Stimulated activated CD4-positive, alpha-beta T cell treated with anti-CD3 and anti-CD28 coated beads, Interleukin-15, amount 100 ng/mL, for 48 hours (primary cell): ENCODE results near the gene LIN7B.
"Not testable (repeated sequence)": the region's sequence is repeated elsewhere in the genome, so short reads cannot be mapped to it uniquely, and the experiment has no call there.

Source experiments
- DNase-seq, 2 donors: peaks; one replicate each; pipeline ENCODE4 v3.0.0-alpha.2; 2020; ENCODE audit warnings: low read depth in 2 of 2

LIN7B gene

DNA sequence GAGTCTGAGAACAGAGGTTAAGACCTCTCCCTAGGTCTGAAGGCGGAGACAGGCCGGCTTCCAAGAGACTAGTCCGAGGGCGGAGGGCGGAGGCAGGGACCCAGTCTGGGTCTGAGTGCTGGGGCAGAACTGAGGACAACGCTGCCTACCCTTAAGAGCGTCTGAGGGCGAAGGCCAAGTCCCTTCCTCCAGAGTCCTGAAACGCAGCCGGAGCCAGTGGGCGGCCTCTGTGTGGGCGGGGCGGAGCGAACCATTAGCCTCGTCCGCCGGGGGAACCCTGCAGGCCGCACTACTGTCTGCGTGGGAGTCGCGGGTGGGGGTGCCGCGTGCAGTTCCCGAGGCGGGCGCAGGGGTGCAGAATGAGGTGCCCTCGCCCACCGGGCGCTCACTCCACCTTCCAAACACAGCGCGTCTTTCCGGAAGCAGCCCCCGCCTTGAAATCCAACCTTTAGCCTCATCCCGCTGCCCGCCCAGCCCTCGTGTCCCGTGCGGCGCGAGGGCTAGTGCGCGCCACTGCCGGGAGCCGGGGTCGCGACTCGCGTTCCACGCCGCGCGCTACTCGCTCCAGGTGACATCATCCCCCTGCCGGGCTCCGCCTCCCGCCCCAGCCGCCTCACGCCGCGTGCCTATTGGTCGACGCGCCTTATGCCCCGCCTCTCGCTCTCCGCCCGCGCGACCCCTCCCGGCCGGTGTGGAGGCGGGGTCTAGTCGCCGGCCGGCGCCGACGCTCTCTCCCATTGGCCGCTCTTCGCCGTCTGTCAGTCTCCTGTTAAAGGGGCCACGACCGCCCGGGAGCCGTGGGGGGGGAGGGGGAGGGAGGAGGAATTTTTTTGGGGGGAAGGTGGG lies 4.6 kb downstream of the LIN7B start, which contains the start of gene C19orf73:
TSS of gene C19orf73 (minus strand) at position 579 of the 846 bp plus-strand sequence. CDS start at position 458, 121 bp downstream.
- DNase-seq, result peak; percentile 92

DNA sequence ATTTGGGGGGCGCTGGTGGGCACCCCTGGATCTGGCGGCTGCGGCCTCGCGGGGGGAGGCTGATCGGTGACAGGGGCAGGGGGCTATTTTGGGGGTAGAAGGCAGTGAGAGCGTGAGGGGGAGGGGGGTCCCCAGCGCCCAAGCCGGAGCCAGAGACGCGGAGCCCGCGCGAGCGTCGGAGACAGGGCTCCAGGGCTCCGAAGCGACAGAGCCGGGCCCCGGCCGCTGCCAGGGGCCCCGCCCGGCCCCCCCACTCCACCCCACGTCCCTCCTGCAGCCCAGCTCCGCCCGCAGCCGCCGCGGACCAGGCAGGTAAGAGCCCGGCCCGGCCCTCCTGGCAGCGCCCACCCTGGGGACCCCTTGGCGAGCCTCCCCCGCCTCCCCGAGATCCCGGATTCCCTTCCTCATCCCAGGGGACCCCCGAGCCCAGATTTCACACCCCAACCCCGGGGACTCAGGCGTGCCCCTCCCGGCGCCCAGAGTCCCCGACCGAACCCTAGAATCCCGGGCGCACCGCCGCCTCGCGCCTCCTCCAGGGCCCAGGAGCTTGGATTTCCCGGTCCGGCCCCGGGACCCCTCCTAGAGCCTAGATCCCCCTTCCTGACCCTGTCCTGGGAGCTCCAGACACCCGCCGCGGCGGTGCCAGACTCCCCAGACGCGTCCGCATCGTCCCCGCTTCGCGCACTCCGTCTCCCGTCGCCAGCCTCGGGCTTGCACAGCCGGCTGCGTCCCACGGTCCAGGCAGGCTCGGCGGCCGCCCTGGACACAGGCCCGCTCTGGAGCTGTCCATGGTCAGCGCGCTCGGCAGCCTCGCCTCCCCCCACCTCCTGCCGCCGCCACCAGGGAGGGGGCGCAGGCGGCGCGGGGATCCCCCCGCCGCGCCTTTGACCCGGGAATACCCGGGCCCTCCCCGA lies 5.5 kb downstream of the LIN7B start, which contains the start of gene PPFIA3:
TSS of gene PPFIA3 (plus strand) at position 134 of the 914 bp plus-strand sequence. CDS start 8,330 bp downstream, outside the sequence.
- no peak for DNase-seq

DNA sequence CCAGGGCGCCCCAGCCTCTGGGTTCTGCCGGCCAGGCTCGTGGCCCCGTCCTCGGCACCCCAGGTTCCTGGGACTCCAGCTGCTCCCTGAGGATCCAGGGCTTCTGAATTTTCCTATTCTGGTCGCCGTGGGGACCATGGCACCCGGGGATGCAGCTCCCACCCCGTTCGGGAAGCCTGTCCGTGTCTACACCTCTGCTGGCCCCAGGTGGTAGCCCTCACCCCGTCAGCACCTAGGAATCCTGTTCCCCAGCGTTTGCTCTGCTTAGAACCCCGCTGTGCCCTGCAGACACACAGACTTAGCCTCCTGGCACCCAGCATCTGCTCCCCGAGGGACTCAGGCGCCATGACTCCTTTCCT lies 6.1 kb downstream of the LIN7B start:
- DNase-seq, result no peak

DNA sequence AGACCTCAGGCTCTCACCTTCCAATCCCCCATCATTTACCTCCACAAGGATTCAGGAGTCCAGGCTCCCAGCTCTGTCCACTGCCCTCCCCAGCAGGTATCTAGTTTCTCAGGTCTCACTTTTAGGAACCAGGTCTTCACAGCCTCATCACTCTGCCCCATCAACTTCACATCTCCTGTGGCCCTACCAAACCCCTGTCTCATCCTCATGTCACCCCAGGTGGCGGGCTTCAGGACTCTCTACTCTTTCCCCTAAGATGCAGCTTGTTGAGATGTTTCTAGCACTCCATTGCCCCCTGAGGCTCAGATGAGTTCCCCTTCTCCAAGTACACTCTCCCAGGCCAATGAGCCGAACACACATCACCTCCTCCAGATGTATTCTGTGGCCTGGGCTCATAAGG lies 6.7 kb downstream of the LIN7B start:
- no peak for DNase-seq

DNA sequence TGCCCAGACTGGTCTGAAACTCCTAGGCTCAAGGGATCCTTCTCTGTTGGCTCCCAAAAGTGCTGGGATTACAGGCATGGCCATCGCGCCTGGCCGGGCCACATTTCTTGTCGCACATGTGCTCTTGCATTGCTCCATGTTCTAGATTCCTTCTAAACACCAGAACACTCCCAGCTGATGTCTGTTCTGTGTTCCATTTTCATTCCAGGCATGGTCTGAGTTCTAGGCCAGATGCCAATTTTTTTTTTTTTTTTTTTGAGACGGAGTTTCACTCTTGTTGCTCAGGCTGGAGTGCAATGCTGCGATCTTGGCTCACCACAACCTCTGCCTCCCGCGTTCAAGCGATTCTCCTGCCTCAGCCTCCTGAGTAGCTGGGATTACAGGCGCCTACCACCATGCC lies 7.7 kb downstream of the LIN7B start:
- DNase-seq, result not testable (repeated sequence)

DNA sequence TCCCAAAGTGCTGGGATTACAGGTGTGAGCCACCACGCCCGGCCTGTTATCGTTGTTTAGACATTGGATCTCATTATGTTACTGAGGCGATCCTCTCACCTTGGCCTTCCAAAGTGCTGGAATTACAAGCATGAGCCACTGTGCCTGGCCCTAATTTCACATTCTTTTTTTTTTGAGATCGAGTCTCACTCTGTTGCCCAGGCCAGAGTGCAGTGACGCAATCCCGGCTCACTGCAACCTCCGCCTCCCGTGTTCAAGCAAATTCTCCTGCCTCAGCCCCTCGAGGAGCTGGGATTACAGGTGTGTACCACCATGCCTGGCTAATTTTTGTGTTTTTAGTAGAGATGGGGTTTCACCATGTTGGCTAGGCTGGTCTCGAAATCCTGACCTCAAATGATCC lies 9.1 kb downstream of the LIN7B start:
- not testable (repeated sequence) for DNase-seq

DNA sequence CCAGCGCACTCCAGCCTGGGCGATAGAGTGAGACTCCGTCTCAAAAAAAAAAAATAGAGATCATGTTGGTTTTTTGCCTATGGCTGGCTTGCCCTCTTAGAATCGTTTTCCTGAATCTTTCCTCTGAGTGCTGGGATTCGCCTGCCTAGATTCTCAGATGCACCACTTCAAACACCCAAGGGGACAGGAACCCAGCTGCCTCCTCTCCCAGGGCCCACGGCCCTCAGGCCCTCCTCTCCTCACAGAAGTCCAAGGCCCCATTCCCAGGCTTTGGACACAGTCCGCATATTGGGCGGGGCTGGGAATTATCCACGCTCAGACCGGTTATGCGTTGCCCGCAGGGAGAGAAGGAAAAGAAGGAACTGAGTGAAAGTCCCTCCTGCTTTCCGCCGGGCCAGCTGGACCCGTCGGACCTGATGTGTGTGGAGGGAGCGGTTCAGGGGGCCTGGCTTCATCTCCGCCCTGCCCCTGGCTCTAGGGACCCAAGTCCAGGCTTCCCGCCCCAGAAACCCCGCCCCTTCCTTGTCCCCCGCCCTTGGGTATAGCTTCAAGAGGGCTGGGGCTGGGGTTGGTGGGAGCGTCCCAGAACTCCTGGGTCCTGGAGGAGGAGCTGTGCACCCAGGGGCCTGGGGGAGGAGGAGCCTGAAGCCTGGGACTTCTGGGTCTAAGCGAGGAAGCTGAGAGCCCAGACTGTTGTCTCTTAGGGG lies 11.0 kb downstream of the LIN7B start:
- no peak for DNase-seq

DNA sequence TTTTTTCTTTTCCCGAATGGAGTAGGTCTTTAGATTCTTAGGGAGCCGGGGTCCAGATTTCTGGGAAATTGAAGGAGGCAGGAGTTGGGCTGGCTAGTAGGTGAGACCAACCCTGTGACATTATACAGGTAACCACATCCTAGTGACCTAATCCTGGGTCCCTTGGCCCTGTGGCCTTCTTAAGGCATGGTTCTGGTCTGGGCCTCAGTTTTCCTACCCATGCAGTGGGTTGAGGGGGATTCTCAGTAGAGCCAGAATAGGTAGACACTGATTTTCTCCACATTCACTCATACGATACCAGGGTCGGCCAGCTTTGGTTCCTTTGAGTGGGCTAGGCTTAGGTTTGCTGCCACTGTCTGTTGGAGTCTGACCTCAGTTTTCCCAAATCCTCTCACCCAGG lies 12.4 kb downstream of the LIN7B start:
- no peak for DNase-seq

DNA sequence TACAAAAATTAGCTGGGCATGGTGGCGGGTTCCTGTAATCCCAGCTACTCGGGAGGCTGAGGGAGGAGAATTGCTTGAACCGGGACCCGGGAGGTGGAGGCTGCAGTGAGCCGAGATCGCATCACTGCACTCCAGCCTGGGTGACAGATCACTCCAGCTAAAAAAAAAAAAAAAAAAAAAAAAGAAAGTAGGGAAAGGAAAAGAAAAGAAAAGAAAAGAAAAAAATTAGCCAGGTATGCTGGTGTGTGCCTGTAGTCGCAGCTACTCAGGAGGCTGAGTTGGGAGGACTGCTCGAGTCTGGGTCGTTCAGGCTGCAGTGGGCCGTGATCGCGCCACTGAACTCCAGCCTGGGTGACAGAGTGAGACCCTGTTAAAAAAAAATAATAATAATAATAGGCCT lies 13.1 kb downstream of the LIN7B start:
- not testable (repeated sequence) for DNase-seq

DNA sequence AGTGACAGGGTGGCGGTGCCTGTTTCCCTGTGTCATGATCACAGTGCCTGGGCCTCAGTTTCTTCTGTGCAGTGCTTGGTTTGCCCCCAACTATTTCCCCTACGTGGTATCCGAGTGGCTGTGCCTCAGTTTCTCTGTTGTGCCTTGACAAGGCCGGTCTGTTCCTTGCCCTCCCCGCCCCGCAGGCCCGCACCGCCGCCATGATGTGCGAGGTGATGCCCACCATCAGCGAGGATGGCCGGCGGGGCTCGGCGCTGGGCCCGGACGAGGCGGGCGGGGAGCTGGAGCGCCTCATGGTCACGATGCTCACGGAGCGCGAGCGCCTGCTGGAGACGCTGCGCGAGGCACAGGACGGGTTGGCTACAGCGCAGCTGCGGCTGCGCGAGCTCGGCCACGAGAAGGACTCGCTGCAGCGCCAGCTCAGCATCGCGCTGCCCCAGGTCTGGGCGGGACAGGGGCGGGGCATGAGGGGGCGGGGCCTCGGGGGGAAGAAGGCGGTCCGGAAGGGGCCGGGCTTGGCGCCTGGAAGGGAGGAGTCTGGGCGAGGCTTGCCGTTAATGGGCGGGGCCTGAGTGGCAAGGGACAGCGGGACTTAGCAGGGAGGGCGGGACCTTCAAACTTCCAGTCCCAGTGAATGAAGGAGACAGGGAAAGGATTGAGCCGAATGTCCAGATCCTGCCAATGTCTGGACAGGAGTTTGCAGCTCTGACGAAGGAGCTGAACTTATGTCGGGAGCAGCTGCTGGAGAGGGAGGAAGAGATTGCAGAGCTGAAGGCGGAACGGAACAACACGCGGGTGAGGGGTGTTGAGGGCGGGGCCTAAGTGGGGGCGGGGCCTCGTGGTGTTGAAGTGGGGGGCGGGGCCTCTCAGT lies 13.7 kb downstream of the LIN7B start:
- DNase-seq, result peak; percentile 93 to 94

DNA sequence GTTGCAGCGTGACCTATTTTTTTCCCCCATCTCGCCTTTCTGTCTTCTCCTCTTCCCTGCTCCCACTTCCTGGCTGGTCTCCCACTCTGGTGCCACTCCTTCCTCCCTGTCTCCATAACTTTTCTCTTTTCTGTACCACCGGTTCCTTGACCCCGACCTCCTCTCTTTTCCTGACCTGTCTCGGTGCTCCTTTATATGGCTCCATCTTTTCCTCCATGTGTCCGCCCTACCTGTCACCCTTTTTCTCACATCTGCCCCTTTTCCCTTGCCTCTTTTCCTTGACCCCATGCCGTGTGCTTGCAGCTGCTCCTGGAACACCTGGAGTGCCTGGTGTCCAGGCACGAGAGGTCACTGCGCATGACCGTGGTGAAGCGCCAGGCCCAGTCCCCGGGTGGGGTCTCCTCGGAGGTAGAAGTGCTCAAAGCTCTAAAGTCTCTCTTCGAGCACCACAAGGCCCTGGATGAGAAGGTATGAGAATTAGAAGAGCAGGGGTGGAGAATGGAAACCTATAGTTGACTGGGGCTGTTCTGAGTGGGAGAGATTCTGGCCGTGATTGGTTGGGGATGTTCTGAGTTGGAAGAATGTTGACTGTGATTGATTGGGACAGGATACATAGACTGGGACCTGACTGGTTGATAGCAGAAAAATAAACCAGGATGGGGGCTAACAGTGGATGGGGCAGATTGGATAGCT lies 14.5 kb downstream of the LIN7B start:
- no peak for DNase-seq

DNA sequence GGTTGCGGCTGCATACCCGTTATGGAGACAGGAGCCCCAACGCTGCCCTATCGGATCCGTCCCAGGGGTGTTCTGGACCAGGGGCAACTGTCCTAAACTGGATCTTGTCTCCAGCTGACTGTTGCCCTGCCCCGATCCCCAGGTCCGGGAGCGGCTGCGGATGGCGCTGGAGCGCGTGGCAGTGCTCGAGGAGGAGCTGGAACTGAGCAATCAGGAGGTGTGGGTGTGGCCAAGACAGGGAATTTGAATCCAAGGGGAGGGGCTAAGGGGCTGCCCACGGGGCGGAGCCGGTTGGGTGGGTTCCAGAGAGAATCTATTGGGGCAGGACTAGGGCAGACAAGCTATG lies 15.0 kb downstream of the LIN7B start:
- DNase-seq, result no peak

DNA sequence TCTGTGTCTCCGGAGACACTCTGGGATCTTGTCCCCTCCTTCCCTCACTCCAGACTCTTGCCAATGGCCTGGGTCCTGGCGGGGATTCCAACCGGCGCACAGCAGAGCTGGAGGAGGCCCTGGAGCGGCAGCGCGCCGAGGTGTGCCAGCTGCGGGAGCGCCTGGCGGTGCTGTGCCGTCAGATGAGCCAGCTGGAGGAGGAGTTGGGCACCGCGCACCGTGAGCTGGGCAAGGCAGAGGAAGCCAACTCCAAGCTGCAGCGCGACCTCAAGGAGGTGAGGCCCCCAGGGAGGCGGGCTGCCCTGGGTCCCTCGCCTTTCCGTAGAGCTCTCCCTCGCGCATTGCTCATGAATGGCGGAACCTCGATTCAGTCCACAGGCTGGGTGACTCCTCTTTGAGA lies 16.2 kb downstream of the LIN7B start:
- no peak for DNase-seq

DNA sequence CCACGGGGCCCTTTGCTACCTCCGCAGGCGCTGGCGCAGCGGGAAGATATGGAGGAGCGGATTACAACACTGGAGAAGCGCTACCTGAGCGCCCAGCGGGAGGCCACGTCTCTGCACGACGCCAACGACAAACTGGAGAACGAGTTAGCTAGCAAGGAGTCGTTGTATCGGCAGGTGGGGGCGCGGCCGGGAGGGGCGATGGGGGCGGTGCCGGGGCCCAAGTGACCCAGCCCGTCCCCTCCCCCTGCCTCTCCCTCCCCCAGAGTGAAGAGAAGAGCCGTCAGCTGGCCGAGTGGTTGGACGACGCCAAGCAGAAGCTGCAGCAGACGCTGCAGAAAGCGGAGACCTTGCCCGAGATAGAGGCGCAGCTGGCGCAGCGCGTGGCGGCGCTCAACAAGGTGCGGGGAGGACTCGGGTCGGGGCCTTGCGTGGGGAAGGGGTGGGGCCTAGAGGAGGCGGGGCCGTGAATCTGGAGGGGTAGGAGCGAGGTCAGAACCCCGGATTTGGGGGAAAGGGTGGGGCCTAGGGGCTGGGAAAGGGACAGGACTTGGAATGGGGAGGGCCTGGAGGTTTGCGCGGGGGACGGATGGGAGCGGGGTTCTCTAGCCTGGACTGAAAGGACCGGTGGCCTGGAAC lies 18.9 kb downstream of the LIN7B start:
- no peak for DNase-seq

DNA sequence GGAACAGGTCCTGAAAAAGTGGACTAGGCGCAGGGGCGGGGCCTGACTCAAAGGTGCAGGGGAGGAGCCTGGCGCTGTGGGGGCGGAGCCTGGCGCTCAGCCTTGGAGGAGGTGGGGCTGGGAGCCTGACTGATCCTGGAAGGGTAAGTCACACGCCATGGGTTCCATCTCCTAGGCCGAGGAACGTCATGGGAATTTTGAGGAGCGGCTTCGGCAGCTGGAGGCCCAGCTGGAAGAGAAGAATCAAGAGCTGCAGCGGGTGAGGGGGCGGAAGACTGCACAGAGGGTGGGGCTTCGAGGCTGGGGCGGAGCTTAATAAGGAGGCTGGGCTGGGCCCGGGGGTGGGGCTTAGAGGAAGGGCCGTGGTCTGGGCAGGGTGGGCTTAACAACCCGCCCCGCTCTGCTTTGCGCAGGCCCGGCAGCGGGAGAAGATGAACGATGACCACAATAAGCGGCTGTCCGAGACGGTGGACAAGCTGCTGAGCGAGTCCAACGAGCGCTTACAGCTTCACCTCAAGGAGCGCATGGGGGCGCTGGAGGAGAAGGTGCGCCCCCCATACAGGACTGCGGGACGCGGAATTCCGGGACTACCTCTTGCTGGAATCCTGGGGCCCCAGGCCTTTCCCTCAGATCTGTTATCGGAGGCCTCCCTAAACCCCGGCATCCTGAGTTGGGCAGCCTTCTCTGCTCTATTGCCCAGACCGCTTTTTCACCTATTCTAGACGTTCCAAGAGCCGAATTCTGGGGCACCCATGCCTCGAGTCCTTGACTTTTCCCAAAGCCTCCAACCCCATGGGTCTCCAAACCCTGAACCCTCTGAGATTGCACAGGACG lies 19.7 kb downstream of the LIN7B start:
- DNase-seq, result peak in 1 of 2 donors; percentile 58

DNA sequence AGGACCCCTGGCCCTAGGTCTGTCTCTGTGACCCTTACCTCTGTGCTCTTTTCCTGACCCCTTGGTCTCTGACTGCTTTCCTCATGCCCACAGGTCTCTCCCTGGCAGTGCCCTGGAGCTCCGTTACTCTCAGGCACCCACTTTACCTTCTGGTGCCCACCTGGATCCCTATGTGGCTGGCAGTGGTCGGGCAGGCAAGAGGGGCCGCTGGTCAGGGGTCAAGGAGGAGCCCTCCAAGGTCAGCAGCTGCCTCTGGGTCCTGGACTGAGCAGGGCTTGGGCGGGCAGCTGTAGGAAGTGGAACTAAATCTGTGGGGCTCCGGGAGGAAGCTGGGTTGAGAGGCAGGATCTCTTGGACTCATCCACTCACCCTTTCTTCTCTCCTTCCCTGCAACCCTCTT lies 21.5 kb downstream of the LIN7B start:
- DNase-seq, result no peak

DNA sequence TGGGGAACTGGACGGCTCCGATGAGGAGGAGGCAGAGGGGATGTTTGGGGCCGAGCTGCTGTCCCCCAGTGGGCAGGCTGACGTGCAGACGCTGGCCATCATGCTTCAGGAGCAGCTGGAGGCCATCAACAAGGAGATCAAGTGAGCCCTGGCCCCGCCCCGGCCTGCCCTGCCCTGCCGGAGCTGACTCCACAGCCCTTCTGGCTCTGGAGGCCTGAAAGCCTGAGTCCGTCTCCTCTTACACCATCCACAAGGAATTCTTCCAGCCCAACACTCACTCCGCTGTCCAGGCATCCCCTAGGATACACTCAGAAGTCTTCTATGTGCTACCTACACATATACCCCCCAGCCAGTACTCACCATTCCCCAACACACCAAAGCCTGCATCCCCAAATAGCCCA lies 22.6 kb downstream of the LIN7B start:
- DNase-seq, result no peak

DNA sequence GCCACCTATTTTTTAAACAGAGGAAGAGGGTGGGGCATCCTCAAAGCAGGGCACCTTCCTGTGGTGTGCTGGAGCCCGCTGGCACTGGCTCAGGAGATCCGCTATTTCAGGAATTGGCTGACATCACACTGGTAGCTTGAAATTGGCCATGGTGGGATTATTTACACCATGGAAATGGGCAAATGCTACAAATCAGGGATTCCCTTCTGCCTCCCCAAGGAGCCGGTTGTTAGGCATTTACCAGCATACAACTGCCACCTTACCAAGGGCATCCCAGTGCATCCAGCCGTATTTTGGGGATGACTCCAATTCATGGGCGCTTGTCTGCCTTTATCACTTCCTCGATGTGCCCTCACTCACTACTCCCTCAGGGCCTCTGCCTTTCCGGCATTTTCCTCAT lies 26.8 kb downstream of the LIN7B start:
- DNase-seq, result no peak

DNA sequence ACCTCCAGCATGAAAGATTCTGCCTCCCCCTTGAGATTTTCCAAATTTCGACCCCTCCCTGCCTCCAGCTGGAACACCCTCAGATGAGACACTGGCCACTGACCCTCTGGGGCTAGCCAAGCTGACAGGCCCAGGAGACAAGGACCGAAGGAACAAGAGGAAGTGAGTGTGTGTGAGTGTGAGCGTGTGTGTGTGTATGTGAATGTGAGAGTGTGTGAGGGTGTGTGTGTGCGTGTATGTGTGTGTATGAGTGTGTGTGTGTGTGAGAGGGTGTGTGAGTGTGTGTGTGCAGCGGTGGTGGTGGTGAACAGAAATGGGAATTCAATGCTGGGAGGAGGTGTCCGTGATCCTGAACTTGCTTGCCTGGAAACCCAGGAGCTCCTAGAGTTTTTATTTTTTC lies 27.2 kb downstream of the LIN7B start:
- no peak for DNase-seq
